NCI-H2029 (cell line): ENCODE data around the gene GLT1D1.

Source experiments
- DNase-seq: peaks from one replicate; lab custom pipeline; 2025; lab: John Stamatoyannopoulos, UW

The GLT1D1 gene

GRCh38 chr12:128966203-128966810 is 113.0 kb downstream of the GLT1D1 start:
- peak; percentile 89 for DNase-seq

- DNase-seq, result no peak
Measured at GRCh38 chr12:128968668-128969067, 115.4 kb downstream of the GLT1D1 start.

GRCh38 chr12:128969480-128970055 is 116.3 kb downstream of the GLT1D1 start:
- peak; percentile 97 for DNase-seq

- DNase-seq, result no peak
Measured at GRCh38 chr12:128970110-128970509, 116.8 kb downstream of the GLT1D1 start.

- no peak for DNase-seq
Measured at GRCh38 chr12:128970941-128971340, 117.7 kb downstream of the GLT1D1 start.

- DNase-seq, result peak; percentile 87
Measured at GRCh38 chr12:128971802-128972201, 118.5 kb downstream of the GLT1D1 start.

GRCh38 chr12:128973883-128974681 is 120.8 kb downstream of the GLT1D1 start:
- DNase-seq, result no peak

- DNase-seq, result no peak
Measured at GRCh38 chr12:128974881-128975280, 121.6 kb downstream of the GLT1D1 start.

GRCh38 chr12:128976120-128976738 is 123.0 kb downstream of the GLT1D1 start:
- DNase-seq, result no peak

- no peak for DNase-seq
Measured at GRCh38 chr12:128977441-128977840, 124.2 kb downstream of the GLT1D1 start.

GRCh38 chr12:128978067-128978466 is 124.8 kb downstream of the GLT1D1 start:
- no peak for DNase-seq

GRCh38 chr12:128980623-128981022 is 127.3 kb downstream of the GLT1D1 start:
- DNase-seq, result no peak

- DNase-seq, result no peak
Measured at GRCh38 chr12:128981971-128982533, 128.8 kb downstream of the GLT1D1 start.

GRCh38 chr12:128982933-128983332 is 129.7 kb downstream of the GLT1D1 start:
- no peak for DNase-seq

- DNase-seq, result no peak
Measured at GRCh38 chr12:128983371-128983770, 130.1 kb downstream of the GLT1D1 start.

- no peak for DNase-seq
Measured at GRCh38 chr12:128986957-128987356, 133.7 kb downstream of the GLT1D1 start.

GRCh38 chr12:128989287-128989686 is 136.0 kb downstream of the GLT1D1 start:
- DNase-seq, result no peak

GRCh38 chr12:128991716-128992115 is 138.4 kb downstream of the GLT1D1 start:
- no peak for DNase-seq

- no peak for DNase-seq
Measured at GRCh38 chr12:128992116-128992515, 138.8 kb downstream of the GLT1D1 start.

- no peak for DNase-seq
Measured at GRCh38 chr12:128992550-128992949, 139.3 kb downstream of the GLT1D1 start.

- DNase-seq, result peak; percentile 79
Measured at GRCh38 chr12:128994856-128995255, 141.6 kb downstream of the GLT1D1 start.

- no peak for DNase-seq
Measured at GRCh38 chr12:128995619-128996018, 142.3 kb downstream of the GLT1D1 start.
